IMR-90 (cell line): Measurements from ENCODE around the gene TAF7L. TPM values are rescaled to one million over a fixed set of nuclear protein-coding genes. Genes with fewer than 3 reads are reported as not detected.

Experiments used
- ATAC-seq: fragments of 200-7000 bp; cut with Tn5 transposase; 2 replicates; pipeline ENCODE4 v1.9.1; 2020; ENCODE audit warnings: low read depth, mild to moderate bottlenecking, moderate library complexity
- BruUV-seq: library from RNA; stranded (reverse); fragments of 400-500 nt; replicated peaks from 2 replicates; lab custom pipeline; 2021; lab: Mats Ljungman, UMichigan
- CTCF ChIA-PET: fragments of 300-600 bp; formaldehyde crosslinking; extraction: SDS; loops from one replicate; lab custom pipeline; 2021; ENCODE audit warnings: antibody characterized with exemption; lab: Yijun Ruan, JAX
- POLR2A ChIA-PET: fragments of 300-600 bp; sonication (Branson Sonifier 250); formaldehyde crosslinking; loops from one replicate; lab custom pipeline; 2022; ENCODE audit warnings: antibody characterized with exemption; ENCODE audit not compliant: unreplicated experiment; lab: Charles Lee
- DNase-seq: peaks from one replicate; pipeline ENCODE4 v3.0.0; 2013
- H2AFZ ChIP-seq: replicated peaks from 2 replicates; pipeline ENCODE3; 2013; ENCODE audit warnings: low read length, mild to moderate bottlenecking; ENCODE audit not compliant: poor library complexity
- H2AK5ac ChIP-seq: 2 replicates; pipeline ENCODE4 v1.6.1; 2013; ENCODE audit warnings: low read depth, low read length, inconsistent platforms
- H2AK9ac ChIP-seq: replicated peaks from 2 replicates; pipeline ENCODE3; 2013; ENCODE audit warnings: mild to moderate bottlenecking, low read depth, low read length, moderate library complexity; ENCODE audit not compliant: poor library complexity
- H2BK120ac ChIP-seq: 2 replicates; pipeline ENCODE4 v1.6.1; 2013; ENCODE audit warnings: low read depth, low read length, inconsistent platforms
- H2BK15ac ChIP-seq: 3 replicates; pipeline ENCODE4 v1.6.1; 2013; ENCODE audit warnings: low read depth, low read length, inconsistent platforms
- H2BK20ac ChIP-seq: 2 replicates; pipeline ENCODE4 v1.6.1; 2013; ENCODE audit warnings: low read depth, mild to moderate bottlenecking, inconsistent platforms, low read length, moderate library complexity
- H2BK5ac ChIP-seq: 2 replicates; pipeline ENCODE4 v1.6.1; 2013; ENCODE audit warnings: mild to moderate bottlenecking, low read depth, low read length, inconsistent platforms; ENCODE audit not compliant: poor library complexity, severe bottlenecking
- H3K14ac ChIP-seq: replicated peaks from 2 replicates; pipeline ENCODE4 v1.6.1; 2013; ENCODE audit warnings: low read depth, low read length, inconsistent platforms
- H3K18ac ChIP-seq: 2 replicates; pipeline ENCODE4 v1.6.1; 2013; ENCODE audit warnings: low read depth, low read length, control low read depth
- H3K23ac ChIP-seq: 2 replicates; pipeline ENCODE4 v1.6.1; 2013; ENCODE audit warnings: low read depth, low read length, inconsistent platforms
- H3K27ac ChIP-seq: 2 replicates; pipeline ENCODE4 v1.5.1; 2013; ENCODE audit warnings: mild to moderate bottlenecking, control low read depth, low read length; ENCODE audit not compliant: insufficient read depth
- H3K27me3 ChIP-seq: 2 replicates; pipeline ENCODE4 v1.6.1; 2013; ENCODE audit warnings: low read length; ENCODE audit not compliant: control insufficient read depth, insufficient read depth
- H3K36me3 ChIP-seq: 2 replicates; pipeline ENCODE4 v1.6.1; 2013; ENCODE audit warnings: low read length, mixed read lengths; ENCODE audit not compliant: control insufficient read depth, insufficient read depth
- H3K4ac ChIP-seq: 2 replicates; pipeline ENCODE4 v1.6.1; 2013; ENCODE audit warnings: low read depth, low read length, inconsistent platforms
- H3K4me1 ChIP-seq: 2 replicates; pipeline ENCODE4 v1.6.1; 2013; ENCODE audit warnings: low read length, mixed read lengths; ENCODE audit not compliant: control insufficient read depth, insufficient read depth
- H3K4me2 ChIP-seq: 2 replicates; pipeline ENCODE4 v1.6.1; 2013; ENCODE audit warnings: low read depth, mild to moderate bottlenecking, control low read depth, low read length, moderate library complexity
- H3K4me3 ChIP-seq: 2 replicates; pipeline ENCODE4 v1.5.1; 2013; ENCODE audit warnings: low read depth, mild to moderate bottlenecking, control low read depth, low read length, moderate library complexity; ENCODE audit not compliant: insufficient read depth
- H3K56ac ChIP-seq: 2 replicates; pipeline ENCODE4 v1.6.1; 2013; ENCODE audit warnings: low read length, inconsistent platforms; ENCODE audit not compliant: insufficient read depth; ENCODE audit errors: extremely low read depth
- H3K79me1 ChIP-seq, 2 experiments: 2 replicates each; pipeline ENCODE4 v1.6.1; 2013; ENCODE audit warnings: low read length in 2 of 2, inconsistent platforms in 1 of 2, low read depth in 1 of 2
- H3K9ac ChIP-seq: 2 replicates; pipeline ENCODE4 v1.6.1; 2013; ENCODE audit warnings: low read depth, low read length, control low read depth
- H3K9me1 ChIP-seq: 2 replicates; pipeline ENCODE4 v1.6.1; 2013; ENCODE audit warnings: low read length, inconsistent platforms; ENCODE audit not compliant: insufficient read depth
- H3K9me3 ChIP-seq: 2 replicates; pipeline ENCODE4 v1.6.1; 2013; ENCODE audit warnings: low read length; ENCODE audit not compliant: control insufficient read depth, insufficient read depth
- H4K20me1 ChIP-seq: 2 replicates; pipeline ENCODE4 v1.6.1; 2013; ENCODE audit warnings: low read length, inconsistent platforms; ENCODE audit not compliant: insufficient read depth
- H4K5ac ChIP-seq: 2 replicates; pipeline ENCODE4 v1.6.1; 2013; ENCODE audit warnings: mild to moderate bottlenecking, low read depth, low read length, control low read depth
- H4K8ac ChIP-seq, 2 experiments: 2 replicates each; pipeline ENCODE4 v1.6.1; 2013; ENCODE audit warnings: low read depth in 2 of 2, low read length in 2 of 2, control low read depth in 1 of 2, inconsistent platforms in 1 of 2
- H4K91ac ChIP-seq: 2 replicates; pipeline ENCODE4 v1.6.1; 2013; ENCODE audit warnings: low read depth, low read length, inconsistent platforms; ENCODE audit not compliant: insufficient read depth
- CEBPB ChIP-seq: IDR thresholded peaks from 2 replicates; pipeline ENCODE4 v1.6.1; 2012; ENCODE audit warnings: low read depth, low read length, improper control_type of control experiment
- MAZ ChIP-seq: IDR thresholded peaks from 2 replicates; pipeline ENCODE4 v1.6.1; 2012; ENCODE audit warnings: low read depth, mild to moderate bottlenecking, low read length, improper control_type of control experiment, moderate library complexity, borderline replicate concordance
- MXI1 ChIP-seq: IDR thresholded peaks from 2 replicates; pipeline ENCODE4 v1.6.1; 2012; ENCODE audit warnings: low read depth, mild to moderate bottlenecking, low read length, moderate library complexity, borderline replicate concordance
- NFE2L2 ChIP-seq: fragments of 150-350 bp; IDR thresholded peaks from 2 replicates; pipeline ENCODE4 v1.6.1; 2016; ENCODE audit warnings: low read depth, mild to moderate bottlenecking, low read length
- RAD21 ChIP-seq: IDR thresholded peaks from 2 replicates; pipeline ENCODE4 v1.6.1; 2012; ENCODE audit warnings: low read length, improper control_type of control experiment
- RFX5 ChIP-seq: IDR thresholded peaks from 2 replicates; pipeline ENCODE4 v1.8.0; 2012; ENCODE audit warnings: low read depth, mild to moderate bottlenecking, low read length, moderate library complexity
- whole genome bisulfite sequencing, 2 experiments: methylation state at CpG; one replicate each; pipeline versions ENCODE4 v1.1.5 to v1.1.7; 2013; ENCODE audit warnings: missing lambda C conversion rate in 2 of 2; ENCODE audit not compliant: insufficient read length in 1 of 2; ENCODE audit errors: extremely low coverage in 2 of 2; 5-methylcytosine and 5-hydroxymethylcytosine counted together
- dilution Hi-C: fragments of 300-500 bp; cut with HindIII; formaldehyde crosslinking; loops from one replicate; pipeline ENCODE4 v1.14.3; 2018; ENCODE audit warnings: low sequenced_read_pairs; ENCODE audit not compliant: unreplicated experiment
- in situ Hi-C: fragments of 300-500 bp; cut with MboI; formaldehyde crosslinking; loops from 3 replicates; pipeline ENCODE4 v1.14.3; 2019; ENCODE audit warnings: low sequenced_read_pairs, inconsistent platforms, mixed read lengths
- intact Hi-C: fragments of 100-400 bp; cut with micrococcal nuclease; formaldehyde crosslinking; loops from 2 replicates; pipeline ENCODE4 v1.10.0; 2022
- polyA plus RNA-seq, 3 experiments: library from polyadenylated mRNA; depleted of rRNA; stranded (reverse); fragments of >200 nt; gene quantifications; 2 replicates each; pipeline ENCODE4 v1.2.3, GENCODE V29; 2012; ENCODE audit warnings: low replicate concordance in 1 of 3
- total RNA-seq: library from RNA; depleted of rRNA; stranded (reverse); fragments of >200 nt; gene quantifications from 2 replicates; pipeline ENCODE4 v1.2.3, GENCODE V29; 2012

Gene TAF7L
- total and polyA plus RNA-seq, 2 of the 4 experiments (the other 2 are of a cell fraction), result 0.18 to 0.22 TPM

- CTCF ChIA-PET, result no interaction called here
- H4K5ac ChIP-seq, result no peak overlapping the region
- no peak overlapping the region for H3K14ac ChIP-seq
- H3K9ac ChIP-seq, result no peak overlapping the region
- H4K8ac ChIP-seq, result 0 out of 4 replicates have a peak overlapping the region, but pooled peaks of 1 of the 2 experiments have one; percentile 7
- no peak for ATAC-seq
- peaks cover 4% of the 10 kb centered on the region; the same call in 1 of the 2 replicates for H3K9me1 ChIP-seq
- H3K56ac ChIP-seq, result no peak overlapping the region
- intact Hi-C loops, result no loop called here
- no peaks in the 10 kb centered on the region for H3K79me1 ChIP-seq
- H2AK5ac ChIP-seq, result no peak overlapping the region
- no TSS peak for BruUV-seq
- H2BK20ac ChIP-seq, result no peak overlapping the region
- H2AFZ ChIP-seq, result no peak overlapping the region
- TF ChIP-seq RAD21 (no peak), RFX5 (no peak), CEBPB (no peak), MAZ (no peak), NFE2L2 (no peak), MXI1 (no peak)
- no peak overlapping the region for H2AK9ac ChIP-seq
- H3K4me1 ChIP-seq, result peaks cover 5% of the 10 kb centered on the region; the same call in 1 of the 2 replicates
- H3K9me3 ChIP-seq, result no peaks in the 10 kb centered on the region
- H3K27ac ChIP-seq, result no peak overlapping the region
- dilution Hi-C loops, result no loop called here
- 0 out of 2 replicates have a peak overlapping the region, but pooled peaks have one; percentile 16 for H3K4ac ChIP-seq
- in situ Hi-C loops, result no loop called here
- H3K23ac ChIP-seq, result no peak overlapping the region
- no CpG with 5 or more reads among the region's 2 CpGs for WGBS, 2 experiments
- H4K20me1 ChIP-seq, result no peaks in the 10 kb centered on the region
- H3K18ac ChIP-seq, result no peak overlapping the region
- POLR2A ChIA-PET, result no interaction called here
- no peaks in the 10 kb centered on the region for H3K36me3 ChIP-seq
- no peak overlapping the region for H2BK5ac ChIP-seq
- no peak overlapping the region for H3K4me2 ChIP-seq
- H2BK15ac ChIP-seq, result no peak overlapping the region
- H3K4me3 ChIP-seq, result no peak overlapping the region
- no peak for DNase-seq
- peaks cover 9% of the 10 kb centered on the region for H3K27me3 ChIP-seq
- H2BK120ac ChIP-seq, result no peak overlapping the region
- no peak overlapping the region for H4K91ac ChIP-seq
Observed at GRCh38 chrX:101263766-101264165, 27.4 kb downstream of the TAF7L start.
